Measurements from ENCODE around the gene SCFD2.

The SCFD2 gene

GRCh38 chr4:52843351-52843750 lies 522.5 kb downstream of the SCFD2 start:
- DNase-seq, result no peak
- no peak overlapping the region for H3K4me3 ChIP-seq (ENCODE audit: low read depth, low read length)
- no peaks in the 10 kb centered on the region for H3K36me3 ChIP-seq (replicated peaks)
- TF ChIP-seq CTCF (IDR thresholded peaks at IDR 0.05; ENCODE audit: low read depth, low read length, missing control alignments), result no peak
- in situ Hi-C loops (cut with HindIII; ENCODE audit: low pct_ligation_motif_present, low sequenced_read_pairs), result no loop called here
- H3K27me3 ChIP-seq (replicated peaks), result no peaks in the 10 kb centered on the region
- H3K27ac ChIP-seq, result no peak overlapping the region

GRCh38 chr4:52842792-52843191 lies 523.1 kb downstream of the SCFD2 start:
- H3K27ac ChIP-seq, result no peak overlapping the region
- in situ Hi-C loops (cut with HindIII; ENCODE audit: low pct_ligation_motif_present, low sequenced_read_pairs), result no loop called here
- DNase-seq, result no peak
- no peak for TF ChIP-seq CTCF (IDR thresholded peaks at IDR 0.05; ENCODE audit: low read depth, low read length, missing control alignments)
- H3K4me3 ChIP-seq (ENCODE audit: low read depth, low read length), result no peak overlapping the region
- no peaks in the 10 kb centered on the region for H3K36me3 ChIP-seq (replicated peaks)
- no peaks in the 10 kb centered on the region for H3K27me3 ChIP-seq (replicated peaks)

- no peaks in the 10 kb centered on the region for H3K36me3 ChIP-seq (replicated peaks)
- no peaks in the 10 kb centered on the region for H3K27me3 ChIP-seq (replicated peaks)
- no peak overlapping the region for H3K4me3 ChIP-seq (ENCODE audit: low read depth, low read length)
- TF ChIP-seq CTCF (IDR thresholded peaks at IDR 0.05; ENCODE audit: low read depth, low read length, missing control alignments), result no peak
- no peak for DNase-seq
- in situ Hi-C loops (cut with HindIII; ENCODE audit: low pct_ligation_motif_present, low sequenced_read_pairs), result no loop called here
- no peak overlapping the region for H3K27ac ChIP-seq
Observed at GRCh38 chr4:52841682-52842456, 524.0 kb downstream of the SCFD2 start.

- DNase-seq, result no peak
- TF ChIP-seq CTCF (IDR thresholded peaks at IDR 0.05; ENCODE audit: low read depth, low read length, missing control alignments), result no peak
- in situ Hi-C loops (cut with HindIII; ENCODE audit: low pct_ligation_motif_present, low sequenced_read_pairs), result no loop called here
- H3K27ac ChIP-seq, result no peak overlapping the region
- H3K4me3 ChIP-seq (ENCODE audit: low read depth, low read length), result no peak overlapping the region
- H3K36me3 ChIP-seq (replicated peaks), result no peaks in the 10 kb centered on the region
- no peaks in the 10 kb centered on the region for H3K27me3 ChIP-seq (replicated peaks)
Observed at GRCh38 chr4:52840531-52841370, 525.1 kb downstream of the SCFD2 start.

- TF ChIP-seq CTCF (IDR thresholded peaks at IDR 0.05; ENCODE audit: low read depth, low read length, missing control alignments), result no peak
- H3K4me3 ChIP-seq (ENCODE audit: low read depth, low read length), result no peak overlapping the region
- no peaks in the 10 kb centered on the region for H3K27me3 ChIP-seq (replicated peaks)
- DNase-seq, result no peak
- no peaks in the 10 kb centered on the region for H3K36me3 ChIP-seq (replicated peaks)
- H3K27ac ChIP-seq, result no peak overlapping the region
- in situ Hi-C loops (cut with HindIII; ENCODE audit: low pct_ligation_motif_present, low sequenced_read_pairs), result no loop called here
Observed at GRCh38 chr4:52838729-52839586, 526.9 kb downstream of the SCFD2 start.
